Karpas-422 (cell line): ENCODE results near the gene ABHD3. TPM values are rescaled to one million over a fixed set of nuclear protein-coding genes. Genes with fewer than 3 reads are reported as not detected.
"Not testable (repeated sequence)": the region's sequence is repeated elsewhere in the genome, so short reads cannot be mapped to it uniquely, and the experiment has no call there.

Experiments used
- DNase-seq: peaks from one replicate; pipeline ENCODE4 v3.0.0-alpha.2; 2015
- H2AFZ ChIP-seq: fragments of 200-600 bp; sonication (generic); 2 replicates; pipeline ENCODE4 v1.6.1; 2014; ENCODE audit warnings: antibody characterized with exemption, low read length, mixed read lengths
- H3K27ac ChIP-seq: fragments of 200-600 bp; sonication (generic); 2 replicates; pipeline ENCODE4 v1.5.1; 2014; ENCODE audit warnings: mild to moderate bottlenecking, low read length, moderate library complexity
- H3K27me3 ChIP-seq: fragments of 200-600 bp; sonication (generic); 2 replicates; pipeline ENCODE4 v1.6.1; 2014; ENCODE audit warnings: low read length, mixed read lengths
- H3K36me3 ChIP-seq: fragments of 200-600 bp; sonication (generic); 2 replicates; pipeline ENCODE4 v1.6.1; 2014; ENCODE audit warnings: low read length, mixed read lengths; ENCODE audit not compliant: insufficient read depth
- H3K4me1 ChIP-seq: fragments of 200-600 bp; sonication (generic); 2 replicates; pipeline ENCODE4 v1.6.1; 2014; ENCODE audit warnings: mild to moderate bottlenecking, low read length, mixed read lengths
- H3K4me2 ChIP-seq: fragments of 200-600 bp; sonication (generic); 2 replicates; pipeline ENCODE4 v1.6.1; 2014; ENCODE audit warnings: low read length, low read depth, mild to moderate bottlenecking; ENCODE audit not compliant: poor library complexity, severe bottlenecking
- H3K4me3 ChIP-seq: fragments of 200-600 bp; sonication (generic); 2 replicates; pipeline ENCODE4 v1.5.1; 2014; ENCODE audit warnings: mild to moderate bottlenecking, antibody characterized with exemption, low read length, mixed read lengths
- H3K79me2 ChIP-seq: fragments of 200-600 bp; sonication (generic); 2 replicates; pipeline ENCODE4 v1.6.1; 2014; ENCODE audit warnings: mild to moderate bottlenecking, low read length, mixed read lengths
- H3K9ac ChIP-seq: fragments of 200-600 bp; sonication (generic); 2 replicates; pipeline ENCODE4 v1.6.0; 2014; ENCODE audit warnings: low read length
- H3K9me2 ChIP-seq: fragments of 200-600 bp; sonication (generic), shearing (Covaris generic); replicated peaks from 2 replicates; pipeline ENCODE4 v1.6.0; 2014; ENCODE audit warnings: mild to moderate bottlenecking, low read length, moderate library complexity; ENCODE audit not compliant: insufficient read depth
- H3K9me3 ChIP-seq: fragments of 300-700, 200-600 bp; sonication (generic); 2 replicates; pipeline ENCODE4 v1.6.1; 2014; ENCODE audit warnings: low read length, mixed read lengths
- H4K20me1 ChIP-seq: fragments of 200-600 bp; sonication (generic); 2 replicates; pipeline ENCODE4 v1.6.1; 2014; ENCODE audit warnings: mild to moderate bottlenecking, antibody characterized with exemption, low read length, low read depth; ENCODE audit not compliant: insufficient read depth
- total RNA-seq: library from RNA; depleted of rRNA; stranded (reverse); fragments of >200 nt; shearing (Covaris generic); gene quantifications from 2 replicates; pipeline ENCODE4 v1.2.3, GENCODE V29; 2014; ENCODE audit warnings: low replicate concordance

ABHD3 gene
- total RNA-seq, 1 experiment from 2014 or later = 142 TPM

DNA sequence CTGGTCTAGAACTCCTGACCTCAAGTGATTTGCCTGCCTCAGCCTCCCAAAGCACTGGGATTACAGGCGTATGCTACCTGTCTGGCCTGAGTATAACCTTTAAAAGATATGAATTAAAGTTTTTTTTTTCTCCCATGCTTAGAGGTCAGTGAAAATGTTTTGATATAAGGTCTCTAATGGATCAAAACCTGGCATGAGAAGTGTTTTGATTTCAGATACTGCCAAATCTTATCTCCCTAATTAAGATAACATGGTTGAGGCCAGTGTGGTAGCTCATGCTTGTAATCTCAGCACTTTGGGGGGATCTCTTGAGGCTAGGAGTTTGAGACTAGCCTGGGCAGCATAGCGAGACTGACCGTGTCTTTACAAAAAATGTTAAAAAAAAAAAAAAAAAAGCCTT, 51.2 kb downstream of the ABHD3 start:
- no peaks in the 10 kb centered on the region for H3K4me1 ChIP-seq
- H3K36me3 ChIP-seq = peaks cover 35% of the 10 kb centered on the region
- no peaks in the 10 kb centered on the region for H4K20me1 ChIP-seq
- H3K27ac ChIP-seq = no peak overlapping the region
- H3K9me3 ChIP-seq = no peaks in the 10 kb centered on the region
- no peak overlapping the region for H2AFZ ChIP-seq
- H3K27me3 ChIP-seq = no peaks in the 10 kb centered on the region
- H3K79me2 ChIP-seq = no peaks in the 10 kb centered on the region
- H3K4me3 ChIP-seq = no peak overlapping the region
- no peak overlapping the region for H3K9ac ChIP-seq
- no peaks in the 10 kb centered on the region for H3K9me2 ChIP-seq
- no peak for DNase-seq
- H3K4me2 ChIP-seq = no peak overlapping the region

DNA sequence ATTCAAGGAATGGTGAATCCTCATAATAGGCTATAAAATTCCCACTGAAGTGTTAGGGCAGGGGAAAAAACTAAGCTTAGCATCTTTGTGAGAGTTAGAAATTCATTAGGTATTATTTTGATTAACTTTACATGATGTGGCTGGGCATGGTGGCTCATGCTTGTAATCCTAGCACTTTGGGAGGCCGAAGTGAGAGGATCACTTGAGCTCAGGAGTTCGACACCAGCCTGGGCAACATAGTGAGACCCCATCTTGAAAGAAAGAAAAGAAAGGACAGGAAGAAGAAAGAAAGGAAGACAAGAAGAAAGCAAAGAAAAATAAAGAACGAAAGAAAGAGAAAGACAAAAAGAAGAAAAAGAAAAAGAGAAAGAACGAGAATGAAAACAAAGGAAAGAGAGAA, 52.5 kb downstream of the ABHD3 start:
- Histone ChIP-seq H4K20me1 (no peaks in the 10 kb centered on the region), H3K4me1 (no peaks in the 10 kb centered on the region), H3K9ac (no peak overlapping the region), H2AFZ (no peak overlapping the region), H3K27me3 (no peaks in the 10 kb centered on the region), H3K4me2 (no peak overlapping the region), H3K4me3 (no peak overlapping the region), H3K9me2 (no peaks in the 10 kb centered on the region), H3K27ac (no peak overlapping the region), H3K36me3 (peaks cover 42% of the 10 kb centered on the region), H3K9me3 (no peaks in the 10 kb centered on the region), H3K79me2 (no peaks in the 10 kb centered on the region)
- no peak for DNase-seq

GRCh38 chr18:21650311-21650710, 54.3 kb downstream of the ABHD3 start:
- Histone ChIP-seq H3K9ac (no peak overlapping the region), H3K36me3 (peaks cover 35% of the 10 kb centered on the region), H3K4me3 (no peak overlapping the region), H3K9me2 (no peaks in the 10 kb centered on the region), H3K4me1 (no peaks in the 10 kb centered on the region), H3K27me3 (no peaks in the 10 kb centered on the region), H4K20me1 (no peaks in the 10 kb centered on the region), H3K79me2 (no peaks in the 10 kb centered on the region), H3K27ac (no peak overlapping the region), H3K4me2 (no peak overlapping the region), H2AFZ (no peak overlapping the region), H3K9me3 (no peaks in the 10 kb centered on the region)
- no peak for DNase-seq

- not testable (repeated sequence) for H3K9me2 ChIP-seq, H3K79me2 ChIP-seq, H3K4me2 ChIP-seq, H3K27ac ChIP-seq, DNase-seq, H3K4me3 ChIP-seq, H3K9ac ChIP-seq, H3K9me3 ChIP-seq, H2AFZ ChIP-seq, H3K36me3 ChIP-seq, H3K27me3 ChIP-seq, H4K20me1 ChIP-seq
- H3K4me1 ChIP-seq = peaks cover 14% of the 10 kb centered on the region
These were observed 64.2 kb downstream of the ABHD3 start for GRCh38 chr18:21640375-21640774.

GRCh38 chr18:21638822-21639221, 65.8 kb downstream of the ABHD3 start:
- no peaks in the 10 kb centered on the region for H3K27me3 ChIP-seq
- no peaks in the 10 kb centered on the region for H4K20me1 ChIP-seq
- H3K4me2 ChIP-seq = no peak overlapping the region

GRCh38 chr18:21636769-21637168, 67.8 kb downstream of the ABHD3 start:
- no peaks in the 10 kb centered on the region for H3K9me3 ChIP-seq
- no peaks in the 10 kb centered on the region for H3K27me3 ChIP-seq
- H4K20me1 ChIP-seq = no peaks in the 10 kb centered on the region
- H3K4me2 ChIP-seq = no peak overlapping the region
- no peak for DNase-seq
- peaks cover 3% of the 10 kb centered on the region; the same call in 1 of the 2 replicates for H3K36me3 ChIP-seq
- H3K4me1 ChIP-seq = peaks cover 14% of the 10 kb centered on the region
- no peaks in the 10 kb centered on the region for H3K9me2 ChIP-seq
- no peak overlapping the region for H3K27ac ChIP-seq
- no peaks in the 10 kb centered on the region for H3K79me2 ChIP-seq
- no peak overlapping the region for H3K9ac ChIP-seq
- H3K4me3 ChIP-seq = no peak overlapping the region
- no peak overlapping the region for H2AFZ ChIP-seq

More at GRCh38 chr18:21638822-21639221, 65.8 kb downstream of the ABHD3 start:
- H2AFZ ChIP-seq = no peak overlapping the region
- H3K9me3 ChIP-seq = no peaks in the 10 kb centered on the region
- 0 out of 2 replicates have a peak, but pooled peaks cover 5% of the 10 kb centered on the region for H3K36me3 ChIP-seq
- H3K27ac ChIP-seq = no peak overlapping the region
- H3K79me2 ChIP-seq = no peaks in the 10 kb centered on the region
- no peak for DNase-seq
- no peaks in the 10 kb centered on the region for H3K9me2 ChIP-seq
- H3K9ac ChIP-seq = no peak overlapping the region
- no peak overlapping the region for H3K4me3 ChIP-seq
- H3K4me1 ChIP-seq = peaks cover 14% of the 10 kb centered on the region

DNA sequence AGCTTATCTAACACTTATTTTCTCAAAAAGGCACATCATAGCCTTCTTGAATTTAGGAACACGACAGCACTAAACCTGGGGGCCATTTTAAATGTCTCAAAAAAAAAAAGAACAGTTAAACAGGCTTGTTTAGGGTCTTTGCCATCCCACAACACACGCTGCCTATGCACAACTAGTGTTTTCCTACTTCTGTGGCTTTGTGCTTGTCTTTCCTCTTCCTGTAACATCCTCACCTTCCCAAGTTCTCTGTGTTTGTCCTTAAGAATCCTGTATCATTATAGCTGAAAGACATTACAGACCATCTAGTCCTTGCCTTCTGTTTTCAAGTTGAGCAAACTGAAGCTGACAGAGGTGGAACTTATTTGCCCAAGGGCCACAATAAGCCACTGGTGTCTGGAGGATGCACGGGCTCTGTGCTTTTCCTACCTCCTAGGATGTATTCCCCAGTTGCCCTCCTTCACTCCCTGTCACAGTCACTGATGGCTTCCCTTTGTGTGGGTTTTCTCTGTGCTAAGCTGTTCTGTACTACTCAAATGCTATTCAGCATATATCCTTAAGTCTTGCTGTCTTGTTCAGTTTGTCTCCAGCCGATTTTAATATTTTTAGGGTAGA, 69.9 kb downstream of the ABHD3 start:
- no peak for DNase-seq
- Histone ChIP-seq H3K27me3 (no peaks in the 10 kb centered on the region), H3K4me2 (no peak overlapping the region), H3K9me3 (no peaks in the 10 kb centered on the region), H3K79me2 (peaks cover 6% of the 10 kb centered on the region), H3K4me1 (peaks cover 15% of the 10 kb centered on the region), H4K20me1 (no peaks in the 10 kb centered on the region), H3K9ac (no peak overlapping the region), H3K36me3 (peaks cover 17% of the 10 kb centered on the region; the same call in 1 of the 2 replicates), H3K9me2 (no peaks in the 10 kb centered on the region), H3K27ac (no peak overlapping the region), H3K4me3 (no peak overlapping the region), H2AFZ (no peak overlapping the region)

- Histone ChIP-seq H3K79me2 (peaks cover 25% of the 10 kb centered on the region), H3K36me3 (peaks cover 35% of the 10 kb centered on the region; the same call in 1 of the 2 replicates), H3K27me3 (no peaks in the 10 kb centered on the region), H3K4me3 (no peak overlapping the region), H3K9me3 (no peaks in the 10 kb centered on the region), H3K9me2 (no peaks in the 10 kb centered on the region), H3K4me1 (peaks cover 24% of the 10 kb centered on the region), H4K20me1 (no peaks in the 10 kb centered on the region), H3K9ac (no peak overlapping the region), H3K27ac (no peak overlapping the region), H3K4me2 (no peak overlapping the region), H2AFZ (no peak overlapping the region)
- DNase-seq = no peak
These were observed 72.2 kb downstream of the ABHD3 start for GRCh38 chr18:21632393-21632792.
